Left renal pelvis (tissue), 4 donors: ENCODE results near the gene BSN. TPM values are rescaled to one million over a fixed set of nuclear protein-coding genes. Genes with fewer than 3 reads are reported as not detected.

Experiments
- DNase-seq, 4 donors: peaks; one replicate each; pipeline ENCODE4 v3.0.0-alpha.2; 2013; ENCODE audit warnings: low read depth in 4 of 4, low spot score in 3 of 4
- polyA plus RNA-seq, 4 donors: library from polyadenylated mRNA; unstranded; fragments of 120-200 nt; gene quantifications; one replicate each; pipeline ENCODE4 v1.2.1, GENCODE V29; 2013; ENCODE audit not compliant: insufficient read length in 4 of 4

BSN gene
- polyA plus RNA-seq, 4 donors, result 0.82 to 1.6 (median 1.1) TPM

- no peak for DNase-seq
Observed at GRCh38 chr3:49623071-49623470, 68.8 kb downstream of the BSN start.

- DNase-seq, result no peak
Observed at GRCh38 chr3:49625071-49625470, 70.8 kb downstream of the BSN start.

DNA sequence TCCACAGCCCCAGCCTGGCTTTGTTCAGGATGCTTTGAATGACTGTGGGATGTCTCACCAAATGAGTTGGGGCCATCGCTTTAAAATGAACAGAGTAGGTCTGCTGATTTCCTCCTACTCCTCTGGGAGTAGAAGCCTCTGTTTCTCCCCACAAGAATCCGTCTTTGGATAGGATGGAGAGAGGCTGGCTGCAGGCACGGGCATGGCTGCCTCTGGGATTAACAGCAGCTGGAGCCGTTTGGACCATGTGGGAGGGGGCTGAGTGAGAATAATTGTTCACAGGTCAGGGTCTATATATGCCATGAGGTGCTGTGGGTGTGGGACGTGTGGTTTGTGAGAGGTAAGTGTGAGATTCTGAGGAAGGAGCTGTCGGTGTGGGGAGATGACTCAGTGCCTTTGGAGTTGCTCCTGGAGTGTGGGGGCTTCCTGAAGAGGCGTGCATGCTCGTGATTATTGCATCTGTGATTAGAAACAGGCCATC lies 71.9 kb downstream of the BSN start:
- DNase-seq, result no peak

GRCh38 chr3:49626796-49627195 lies 72.5 kb downstream of the BSN start:
- no peak for DNase-seq

DNA sequence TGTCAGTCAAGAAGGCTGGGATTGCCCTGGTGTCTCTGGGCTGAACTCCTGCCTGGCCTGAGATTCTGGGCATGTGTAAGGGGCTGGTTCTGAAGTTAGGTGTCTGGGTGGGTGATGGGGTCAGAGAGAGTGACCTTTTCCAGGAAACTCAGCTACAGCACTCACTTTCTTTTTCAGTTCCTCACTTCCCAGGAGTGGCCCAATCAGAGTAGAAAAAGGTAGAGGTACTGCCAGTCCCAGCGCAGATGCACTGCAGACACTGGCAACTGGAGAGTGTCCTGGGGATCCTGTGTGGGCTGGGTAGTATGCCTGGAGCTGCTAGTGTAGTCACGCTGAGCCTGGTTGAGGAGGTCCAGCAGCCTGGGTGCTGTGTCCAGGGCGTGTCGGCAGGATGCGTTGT lies 73.4 kb downstream of the BSN start:
- DNase-seq, result no peak

DNA sequence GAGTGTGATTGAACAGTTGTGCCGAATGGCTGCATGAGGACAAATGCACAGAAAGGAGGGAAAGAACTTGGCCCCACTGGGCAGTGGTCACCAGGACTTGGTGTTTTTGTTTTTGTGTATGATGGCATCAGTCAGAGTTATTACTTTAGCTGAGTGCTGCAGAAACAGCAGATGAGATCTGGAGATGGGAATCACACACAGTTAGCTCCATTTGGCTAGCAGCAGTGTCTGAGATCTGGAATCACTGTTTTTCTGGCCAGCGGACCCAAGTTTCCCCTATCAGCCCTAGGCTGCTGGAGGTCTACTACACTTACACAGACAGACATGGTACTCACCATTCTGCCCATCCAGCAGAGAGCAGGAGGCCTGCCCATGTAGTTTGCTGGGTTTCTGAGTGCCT lies 74.0 kb downstream of the BSN start:
- no peak for DNase-seq

GRCh38 chr3:49629451-49629850 lies 75.2 kb downstream of the BSN start:
- no peak for DNase-seq

DNA sequence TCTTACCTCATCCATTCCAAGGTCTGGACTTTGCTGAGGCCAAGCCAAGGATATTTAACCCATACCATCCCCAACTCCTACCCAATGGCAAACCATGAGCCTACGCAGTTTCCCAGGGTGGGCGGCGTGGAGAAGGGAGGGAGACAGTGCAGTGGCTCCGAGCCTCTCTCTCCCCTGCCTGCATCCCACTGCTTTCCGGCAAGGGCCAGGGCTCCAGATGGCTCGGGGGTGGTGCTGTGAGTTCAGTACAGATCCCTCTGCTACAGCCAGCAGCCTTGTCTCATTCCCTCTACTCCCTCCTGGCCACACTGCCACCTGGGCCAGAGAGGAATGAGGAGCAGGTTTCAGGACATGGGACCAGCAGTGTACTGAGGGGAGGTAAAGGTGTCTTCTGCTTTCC lies 75.6 kb downstream of the BSN start:
- DNase-seq, result no peak

DNA sequence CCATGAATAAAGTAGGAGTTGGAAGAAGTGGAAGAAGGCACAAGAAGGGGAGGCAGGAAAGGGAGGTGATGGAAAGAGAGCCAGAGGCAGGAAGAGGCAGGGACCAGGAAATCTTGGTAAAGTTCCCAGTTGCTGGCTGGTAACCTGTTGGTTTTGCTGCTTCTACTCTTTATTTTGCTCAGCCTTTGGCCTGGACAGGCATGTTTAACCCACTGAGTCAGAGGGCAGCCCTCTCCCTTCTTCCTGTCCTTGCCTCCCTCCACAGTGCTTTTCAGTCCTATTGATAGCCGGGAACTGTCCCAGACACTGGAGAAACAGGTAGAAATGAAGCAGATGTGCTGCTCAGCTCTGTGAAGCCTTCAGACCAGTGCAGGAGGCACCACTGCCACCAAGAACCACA lies 76.5 kb downstream of the BSN start:
- DNase-seq, result no peak

DNA sequence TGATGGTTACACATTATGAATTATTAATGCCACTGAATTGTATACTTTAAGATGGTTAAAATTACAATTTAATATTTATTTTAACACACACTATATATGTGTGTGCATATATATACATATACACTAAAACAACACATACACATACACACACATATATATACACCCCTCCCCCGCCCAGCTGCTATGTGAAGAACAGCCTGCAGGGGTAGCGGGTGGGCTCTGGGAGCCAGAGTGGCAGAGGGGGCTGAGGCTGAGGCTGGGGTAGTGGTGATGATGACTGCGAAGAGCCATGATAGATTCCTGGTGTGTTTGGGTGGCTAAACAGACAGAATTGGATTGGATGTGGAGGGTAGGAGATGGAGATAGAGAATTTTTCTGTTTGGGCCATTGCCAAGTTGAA lies 80.5 kb downstream of the BSN start:
- no peak for DNase-seq

- no peak for DNase-seq
Observed at GRCh38 chr3:49636883-49637609, 82.8 kb downstream of the BSN start.

DNA sequence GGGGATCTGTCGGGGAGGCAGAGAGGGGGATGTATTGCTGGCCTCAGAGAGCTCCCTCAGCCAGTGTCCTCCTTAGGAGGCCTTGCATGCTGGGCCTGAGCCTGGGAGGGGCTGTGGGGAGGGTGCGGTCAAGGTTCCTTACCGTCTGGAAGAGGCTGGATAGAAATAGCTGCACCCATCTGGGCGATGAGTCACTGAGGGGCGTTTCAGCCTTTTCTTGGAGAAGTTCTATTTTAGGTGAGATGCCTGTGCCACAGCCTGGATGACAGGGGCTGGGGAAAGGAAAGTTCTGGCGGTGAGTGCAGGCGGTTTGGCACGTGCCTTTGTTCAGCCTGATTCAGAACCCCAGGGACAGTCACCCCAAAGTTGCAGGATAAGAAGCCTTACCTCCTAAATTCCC lies 84.2 kb downstream of the BSN start:
- DNase-seq, result no peak

DNA sequence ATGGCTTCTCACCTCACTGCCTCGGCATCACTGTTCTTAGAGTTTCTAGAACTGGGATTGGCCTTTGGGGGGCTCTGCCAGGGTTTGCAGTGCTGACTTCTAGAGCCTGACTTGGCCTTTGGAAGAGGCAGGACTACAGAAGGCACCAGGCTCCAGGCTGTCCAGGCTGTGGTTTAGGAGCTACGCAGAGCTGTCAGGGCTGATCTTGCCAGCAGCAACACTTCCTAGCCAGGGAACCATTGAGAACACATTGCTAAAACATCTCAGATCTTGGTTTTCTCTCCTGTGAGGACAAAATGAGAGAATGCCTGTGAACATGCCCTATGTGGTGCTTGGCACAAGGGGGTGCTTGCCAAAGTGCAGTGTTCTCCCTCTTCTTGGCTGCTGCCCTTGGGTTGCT lies 85.3 kb downstream of the BSN start:
- DNase-seq, result no peak

- DNase-seq, result no peak
Observed at GRCh38 chr3:49641292-49641691, 87.0 kb downstream of the BSN start.

GRCh38 chr3:49641921-49642707 lies 87.8 kb downstream of the BSN start:
- DNase-seq, result no peak

DNA sequence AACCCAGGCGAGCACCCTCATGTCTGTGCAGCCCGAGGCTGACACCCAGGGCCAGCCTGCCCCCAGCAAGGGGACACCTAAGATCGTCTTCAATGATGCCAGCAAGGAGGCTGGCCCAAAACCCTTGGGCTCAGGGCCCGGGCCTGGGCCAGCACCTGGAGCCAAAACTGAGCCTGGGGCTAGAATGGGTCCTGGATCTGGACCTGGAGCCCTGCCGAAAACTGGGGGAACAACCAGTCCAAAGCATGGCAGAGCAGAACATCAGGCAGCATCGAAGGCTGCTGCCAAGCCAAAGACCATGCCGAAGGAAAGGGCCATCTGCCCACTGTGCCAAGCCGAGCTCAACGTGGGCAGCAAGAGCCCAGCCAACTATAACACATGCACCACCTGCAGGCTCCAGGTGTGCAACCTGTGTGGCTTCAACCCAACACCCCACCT lies 88.5 kb downstream of the BSN start:
- DNase-seq, result no peak

DNA sequence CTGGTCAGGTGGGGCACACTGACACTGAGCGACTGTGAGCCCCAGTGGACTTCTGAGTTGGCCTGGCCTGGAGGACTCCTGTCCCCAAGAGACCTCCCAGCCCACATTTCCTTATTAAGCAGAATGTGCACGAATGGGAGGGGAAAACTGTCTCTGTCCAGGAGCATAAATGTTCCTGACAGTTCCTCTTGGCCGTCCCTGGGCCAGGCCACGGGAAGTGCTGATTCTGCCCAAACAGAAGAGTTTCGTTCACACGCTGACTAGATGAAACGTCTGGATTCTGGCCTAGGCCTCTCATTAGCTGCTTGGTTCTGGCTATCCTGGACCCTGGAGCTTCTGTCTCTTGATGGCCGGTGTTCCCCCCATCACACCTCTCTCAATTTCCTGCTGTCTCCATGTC lies 90.4 kb downstream of the BSN start:
- DNase-seq, result no peak

GRCh38 chr3:49646236-49646635 lies 92.0 kb downstream of the BSN start:
- DNase-seq, result no peak

DNA sequence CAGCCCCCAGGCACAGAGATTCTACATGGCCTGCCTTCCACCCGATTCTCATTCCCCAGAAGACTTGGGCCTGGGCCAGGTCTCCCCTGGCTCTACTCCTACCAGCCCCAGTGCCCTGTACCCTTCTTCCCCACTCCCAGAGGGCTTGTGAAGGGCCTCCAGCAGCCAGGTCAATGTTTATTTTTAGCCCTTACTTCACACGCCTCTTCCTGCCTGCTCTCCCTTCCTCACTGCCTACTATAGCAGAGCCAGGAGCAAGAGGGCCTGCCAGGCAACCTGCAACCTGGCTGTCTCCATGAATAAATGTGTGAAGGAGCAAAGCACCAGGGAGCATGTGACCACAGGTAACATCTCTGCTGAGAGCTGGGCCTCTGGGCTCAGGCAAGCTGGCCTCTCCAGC lies 93.5 kb downstream of the BSN start:
- no peak for DNase-seq

GRCh38 chr3:49648354-49649019 lies 94.2 kb downstream of the BSN start:
- no peak for DNase-seq

GRCh38 chr3:49649576-49649975 lies 95.3 kb downstream of the BSN start:
- DNase-seq, result no peak

- DNase-seq, result no peak
Observed at GRCh38 chr3:49650177-49650576, 95.9 kb downstream of the BSN start.
